Ectodermal cell (in vitro differentiated cells): ENCODE results near the gene KCTD10. TPM values are rescaled to one million over a fixed set of nuclear protein-coding genes. Genes with fewer than 3 reads are reported as not detected.

Experiments used
- H3K27ac ChIP-seq: 2 replicates; pipeline ENCODE4 v1.7.0; 2013; ENCODE audit warnings: mild to moderate bottlenecking, low read depth, low read length; ENCODE audit not compliant: insufficient read depth, poor library complexity, severe bottlenecking
- H3K27me3 ChIP-seq: 2 replicates; pipeline ENCODE4 v1.7.0; 2013; ENCODE audit warnings: mild to moderate bottlenecking, low read length; ENCODE audit not compliant: insufficient read depth, control insufficient read depth, poor library complexity, severe bottlenecking
- H3K36me3 ChIP-seq: one replicate; pipeline ENCODE4 v1.7.0; 2013; ENCODE audit warnings: low read length; ENCODE audit not compliant: control insufficient read depth, insufficient read depth
- H3K4me1 ChIP-seq: one replicate; pipeline ENCODE4 v1.7.0; 2013; ENCODE audit warnings: low read length; ENCODE audit not compliant: control insufficient read depth, insufficient read depth
- H3K4me3 ChIP-seq: 2 replicates; pipeline ENCODE4 v1.7.0; 2013; ENCODE audit warnings: low read depth, low read length, control low read depth; ENCODE audit not compliant: insufficient read depth
- H3K9me3 ChIP-seq: 2 replicates; pipeline ENCODE4 v1.7.0; 2013; ENCODE audit warnings: mild to moderate bottlenecking, low read length, moderate library complexity; ENCODE audit not compliant: control insufficient read depth
- WGBS, 2 experiments: methylation state at CpG; one replicate each; pipeline ENCODE4 v1.1.7; 2013; ENCODE audit warnings: missing lambda C conversion rate in 2 of 2; 5-methylcytosine and 5-hydroxymethylcytosine counted together
- polyA plus RNA-seq, 4 experiments: library from polyadenylated mRNA; stranded (reverse); fragments of 50-300 nt; gene quantifications; one replicate each; pipeline ENCODE4 v1.2.3, GENCODE V29; 2013

KCTD10 gene, protein sequence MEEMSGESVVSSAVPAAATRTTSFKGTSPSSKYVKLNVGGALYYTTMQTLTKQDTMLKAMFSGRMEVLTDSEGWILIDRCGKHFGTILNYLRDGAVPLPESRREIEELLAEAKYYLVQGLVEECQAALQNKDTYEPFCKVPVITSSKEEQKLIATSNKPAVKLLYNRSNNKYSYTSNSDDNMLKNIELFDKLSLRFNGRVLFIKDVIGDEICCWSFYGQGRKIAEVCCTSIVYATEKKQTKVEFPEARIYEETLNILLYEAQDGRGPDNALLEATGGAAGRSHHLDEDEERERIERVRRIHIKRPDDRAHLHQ
- 33.2 TPM for polyA plus RNA-seq (2013, experiment 1 of 4)
- polyA plus RNA-seq (2013, experiment 2 of 4) = 39.9 TPM
- 33.4 TPM for polyA plus RNA-seq (2013, experiment 3 of 4)
- 28.9 TPM for polyA plus RNA-seq (2013, experiment 4 of 4)

DNA sequence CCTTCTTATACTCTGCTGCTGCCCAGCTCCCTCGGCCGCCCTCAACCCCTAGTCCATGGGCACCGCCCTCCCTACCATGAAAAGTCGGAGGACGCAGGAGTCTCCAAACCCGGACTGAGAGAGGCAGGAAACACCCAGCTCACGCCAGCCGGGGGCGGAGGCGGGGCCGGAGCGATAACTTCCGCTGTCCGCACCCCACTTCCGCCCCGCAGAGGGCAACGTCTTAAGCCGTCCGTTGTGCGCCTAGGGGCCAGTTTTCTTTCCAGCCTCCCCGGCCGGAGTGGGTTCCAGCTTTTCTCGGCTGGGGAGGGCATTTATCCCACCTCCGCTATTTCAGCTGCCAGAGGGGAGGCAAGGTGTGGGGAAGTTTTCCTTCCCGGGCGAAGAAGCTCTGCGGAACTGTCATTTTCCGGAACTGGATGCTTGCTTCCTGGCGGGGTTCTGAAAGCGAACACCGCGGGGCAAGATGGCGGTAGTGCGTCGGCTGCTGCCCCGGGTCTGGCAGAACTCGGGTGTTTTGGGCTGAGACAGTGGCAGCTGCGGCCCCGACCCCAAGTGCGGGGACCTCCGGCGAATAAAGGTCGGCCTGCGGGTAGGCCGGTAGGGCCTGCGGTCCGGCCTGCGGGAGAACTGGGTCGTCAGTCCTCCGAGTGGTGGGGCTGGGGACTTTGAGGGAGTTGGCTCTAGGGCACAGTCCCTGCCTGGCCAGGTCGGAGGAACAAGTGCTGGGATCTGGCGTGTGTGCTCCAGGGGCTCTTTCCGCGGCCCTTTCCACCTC is at the start of gene KCTD10, which contains the start of gene UBE3B:
TSS of gene KCTD10 (minus strand) at position 116 of the 778 bp plus-strand sequence. CDS start at position 78, 38 bp downstream.
TSS of gene UBE3B (plus strand) at position 450 of the 778 bp plus-strand sequence. CDS start 5,918 bp downstream, outside the sequence.
- H3K4me3 ChIP-seq = peak within 1 kb of the TSS; percentile 91
- H3K9me3 ChIP-seq = no peaks in the 10 kb centered on the region
- 0% methylated on average over 54 of the region's 54 CpGs for whole genome bisulfite sequencing, 2 experiments
- H3K27me3 ChIP-seq = no peaks in the 10 kb centered on the region
- no peaks in the 10 kb centered on the region for H3K36me3 ChIP-seq
- H3K4me1 ChIP-seq = peaks cover 8% of the 10 kb centered on the region
- H3K27ac ChIP-seq = peak within 1 kb of the TSS; percentile 87

DNA sequence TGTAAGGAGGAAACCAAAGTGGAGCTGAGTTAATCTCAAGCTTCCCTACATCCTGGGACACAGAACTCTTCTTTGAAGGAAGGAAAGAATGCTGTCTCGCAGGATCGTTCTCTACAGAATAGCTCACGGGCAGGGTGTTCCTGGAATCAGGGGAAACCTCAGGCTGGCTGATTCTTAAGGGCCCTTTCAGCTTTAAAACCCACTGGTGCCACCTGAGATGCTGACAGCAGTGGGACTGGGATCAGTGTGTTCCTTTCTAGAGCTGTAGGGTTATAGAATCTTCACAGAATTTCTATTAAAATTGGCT is 48.1 kb upstream of the KCTD10 start:
- Histone ChIP-seq H3K27me3 (peaks cover 26% of the 10 kb centered on the region), H3K9me3 (no peaks in the 10 kb centered on the region), H3K27ac (peak overlapping the region; percentile 62), H3K4me1 (peaks cover 34% of the 10 kb centered on the region), H3K4me3 (no peak overlapping the region), H3K36me3 (no peaks in the 10 kb centered on the region)
- 47 to 66% methylated on average over 3 of the region's 3 CpGs for WGBS, 2 experiments

DNA sequence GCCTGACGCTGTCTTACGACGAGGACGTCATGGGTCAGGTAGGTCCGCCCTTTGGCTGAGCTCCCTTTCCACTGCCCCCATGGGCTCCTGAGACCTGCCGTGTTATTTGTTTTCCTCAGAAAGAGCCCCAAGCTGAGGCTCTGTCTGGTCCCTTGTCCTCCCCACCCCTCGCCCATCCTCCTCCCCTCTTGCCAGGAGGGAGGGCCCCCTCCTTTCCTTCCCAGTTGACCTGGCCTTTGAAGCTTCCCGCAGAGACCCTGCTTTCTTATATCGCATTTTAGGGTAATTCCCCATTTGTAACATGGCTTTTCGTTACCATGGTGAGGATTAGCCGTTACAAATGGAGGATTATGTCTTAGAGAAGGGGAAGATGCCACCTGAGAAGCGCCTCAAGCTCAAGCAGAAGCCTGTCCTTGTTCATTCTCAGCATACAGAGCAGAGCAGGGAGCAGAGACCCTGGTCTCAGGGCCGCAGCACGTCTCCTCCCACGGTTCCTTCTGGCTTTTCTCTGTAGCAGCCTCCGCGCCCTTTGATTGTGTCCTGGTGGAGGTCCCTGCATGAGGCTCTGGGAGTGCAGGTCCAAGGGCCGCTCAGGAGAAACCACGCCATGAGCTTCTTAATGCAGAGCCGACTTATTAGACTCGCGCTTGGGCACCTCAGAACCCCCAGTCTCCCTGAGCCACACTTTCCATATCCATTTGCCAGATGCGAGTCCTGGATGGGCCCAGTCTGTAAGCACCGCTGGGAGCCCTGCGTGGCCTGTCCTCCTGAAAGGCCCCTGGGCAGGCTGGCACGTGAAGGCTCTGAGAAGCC is 47.6 kb upstream of the KCTD10 start:
- Histone ChIP-seq H3K9me3 (no peaks in the 10 kb centered on the region), H3K27me3 (peaks cover 26% of the 10 kb centered on the region), H3K27ac (peak overlapping the region; percentile 62), H3K4me1 (peaks cover 28% of the 10 kb centered on the region), H3K36me3 (no peaks in the 10 kb centered on the region), H3K4me3 (no peak overlapping the region)
- 44 to 54% methylated on average over 26 of the region's 26 CpGs for WGBS, 2 experiments

DNA sequence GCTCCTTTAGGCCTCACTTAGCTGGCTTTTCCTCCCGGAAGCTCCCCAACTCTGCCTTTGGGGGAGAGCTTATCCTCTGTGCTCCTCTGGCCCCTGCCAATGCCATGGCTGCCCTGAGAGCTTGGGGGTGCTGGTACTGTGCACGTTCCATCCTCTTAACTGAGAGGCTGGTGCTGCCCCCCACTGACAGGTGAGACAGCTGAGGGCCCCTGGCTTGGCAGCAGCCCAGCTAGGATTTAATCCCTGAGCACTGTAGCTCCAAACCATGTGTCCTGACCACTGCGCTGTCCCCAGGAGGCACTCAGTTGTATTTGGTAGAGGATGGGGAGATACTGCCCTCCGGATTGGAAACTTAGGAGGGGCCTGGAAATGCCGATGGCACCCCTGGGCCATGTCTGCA is 46.4 kb upstream of the KCTD10 start:
- no peaks in the 10 kb centered on the region for H3K36me3 ChIP-seq
- no peaks in the 10 kb centered on the region for H3K9me3 ChIP-seq
- H3K27ac ChIP-seq = no peak overlapping the region
- 78 to 82% methylated on average over 5 of the region's 5 CpGs for WGBS, 2 experiments
- H3K4me3 ChIP-seq = no peak overlapping the region
- H3K27me3 ChIP-seq = peaks cover 26% of the 10 kb centered on the region
- H3K4me1 ChIP-seq = peaks cover 27% of the 10 kb centered on the region

DNA sequence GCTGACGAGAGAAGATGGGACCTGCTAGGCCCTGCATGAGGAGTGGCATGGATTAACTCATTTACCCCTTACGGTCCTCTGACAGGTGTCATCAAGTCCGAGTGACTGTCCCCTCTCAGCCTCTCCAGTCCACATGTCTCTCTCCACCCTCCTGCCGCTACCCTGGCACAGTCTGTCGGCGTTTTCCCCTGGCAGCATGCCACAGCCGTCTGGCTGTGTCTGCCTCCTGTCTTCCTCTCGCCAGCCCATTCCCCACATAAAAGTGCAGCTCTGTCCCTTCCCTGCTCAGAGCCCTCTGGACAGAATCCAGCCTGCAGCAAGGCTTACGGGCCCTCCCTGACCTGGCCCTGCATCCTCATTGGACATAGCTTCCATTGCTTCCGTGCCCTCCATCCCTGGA is 46.0 kb upstream of the KCTD10 start:
- H3K4me3 ChIP-seq = no peak overlapping the region
- no peaks in the 10 kb centered on the region for H3K9me3 ChIP-seq
- WGBS, 2 experiments = 91% methylated on average over 10 of the region's 10 CpGs
- no peaks in the 10 kb centered on the region for H3K36me3 ChIP-seq
- H3K27ac ChIP-seq = no peak overlapping the region
- H3K4me1 ChIP-seq = peaks cover 27% of the 10 kb centered on the region
- H3K27me3 ChIP-seq = peaks cover 26% of the 10 kb centered on the region

DNA sequence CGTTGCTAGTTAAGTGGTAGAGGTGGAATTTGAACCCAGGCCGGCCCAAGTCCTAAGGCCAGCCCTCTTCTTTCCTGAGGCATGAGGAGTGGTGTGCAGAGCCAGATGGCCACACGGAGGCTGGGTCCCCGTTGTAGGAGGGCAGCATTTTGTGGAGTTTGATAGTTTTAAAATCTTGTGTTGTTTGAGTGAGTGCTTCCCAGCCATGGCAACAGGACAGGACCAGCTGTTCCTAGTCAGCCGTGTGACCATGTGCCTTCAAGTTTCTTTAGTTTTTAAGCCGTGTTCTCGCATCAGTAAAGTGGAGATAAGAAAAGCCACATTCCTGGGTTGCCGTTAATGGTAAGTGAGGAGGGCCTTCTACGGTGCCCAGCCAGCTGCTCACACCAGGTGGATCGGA is 44.7 kb upstream of the KCTD10 start:
- H3K4me3 ChIP-seq = no peak overlapping the region
- peaks cover 26% of the 10 kb centered on the region for H3K27me3 ChIP-seq
- H3K27ac ChIP-seq = no peak overlapping the region
- H3K36me3 ChIP-seq = no peaks in the 10 kb centered on the region
- no peaks in the 10 kb centered on the region for H3K9me3 ChIP-seq
- H3K4me1 ChIP-seq = peaks cover 27% of the 10 kb centered on the region
- WGBS, 2 experiments = 95% methylated on average over 10 of the region's 10 CpGs

DNA sequence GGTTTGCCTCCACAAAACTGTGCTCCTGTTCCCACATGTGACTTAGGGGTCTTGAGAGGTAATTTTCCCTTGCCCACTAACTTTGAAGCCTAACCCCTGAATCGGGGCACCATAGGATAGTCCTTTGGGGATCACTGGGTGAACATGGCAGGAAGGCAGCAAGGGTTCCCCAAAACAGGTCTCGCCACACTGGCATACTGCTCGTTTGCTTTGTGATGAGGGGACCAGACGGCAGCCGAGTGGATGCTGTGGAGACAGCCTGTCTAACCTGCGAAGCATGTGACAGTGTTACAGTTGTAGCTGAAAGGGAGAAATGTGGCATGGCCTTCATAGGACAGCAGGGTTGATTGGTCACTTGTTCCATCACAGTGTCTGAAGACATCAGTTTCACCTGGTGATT is 42.7 kb upstream of the KCTD10 start:
- H3K27ac ChIP-seq = no peak overlapping the region
- WGBS, 2 experiments = 80 to 81% methylated on average over 6 of the region's 6 CpGs
- H3K4me1 ChIP-seq = peaks cover 18% of the 10 kb centered on the region
- H3K9me3 ChIP-seq = no peaks in the 10 kb centered on the region
- no peak overlapping the region for H3K4me3 ChIP-seq
- no peaks in the 10 kb centered on the region for H3K36me3 ChIP-seq
- peaks cover 26% of the 10 kb centered on the region for H3K27me3 ChIP-seq

DNA sequence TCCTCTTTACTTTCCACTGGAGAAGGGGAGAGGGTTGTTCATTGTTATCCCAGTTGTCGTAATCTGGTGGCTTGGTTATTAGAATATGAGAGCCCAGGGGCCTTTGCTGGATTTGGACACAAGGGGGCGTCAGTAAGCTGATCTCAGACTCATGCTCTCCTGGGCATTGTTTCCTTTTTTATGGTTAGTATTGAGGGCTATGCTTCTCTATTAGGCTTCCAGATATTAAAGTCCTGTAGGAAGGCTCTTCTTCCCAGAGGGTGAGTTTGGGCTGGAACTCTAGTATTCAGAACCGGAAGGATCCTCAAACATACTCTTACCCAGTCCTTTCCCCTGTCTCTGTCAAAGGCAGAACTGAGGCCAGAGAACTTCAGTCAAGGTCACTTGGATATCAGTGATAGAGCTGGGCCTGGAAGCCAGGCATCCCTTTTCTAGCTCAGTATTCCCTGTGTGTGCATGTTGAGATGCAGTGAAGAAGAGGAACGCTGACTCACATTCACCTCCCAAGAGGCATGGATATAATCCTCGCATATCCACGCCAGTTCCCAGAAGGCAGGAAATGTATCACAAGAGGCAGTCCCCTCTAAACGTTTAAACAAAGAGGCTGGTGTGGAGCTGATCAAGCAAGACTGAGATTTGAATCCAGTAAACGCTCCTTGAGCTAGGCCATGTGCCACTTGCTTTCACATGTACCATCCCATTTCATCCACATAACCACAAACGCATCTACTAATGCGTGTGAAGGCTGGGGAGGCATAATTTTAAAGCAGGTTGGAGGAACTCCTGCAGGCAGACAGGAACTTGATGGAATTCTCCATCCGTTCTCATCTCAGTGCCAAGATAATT is 41.9 kb upstream of the KCTD10 start:
- Histone ChIP-seq H3K27me3 (peaks cover 26% of the 10 kb centered on the region), H3K9me3 (no peaks in the 10 kb centered on the region), H3K27ac (no peak overlapping the region), H3K4me1 (peaks cover 11% of the 10 kb centered on the region), H3K4me3 (no peak overlapping the region), H3K36me3 (no peaks in the 10 kb centered on the region)
- 74 to 75% methylated on average over 11 of the region's 11 CpGs for WGBS, 2 experiments

DNA sequence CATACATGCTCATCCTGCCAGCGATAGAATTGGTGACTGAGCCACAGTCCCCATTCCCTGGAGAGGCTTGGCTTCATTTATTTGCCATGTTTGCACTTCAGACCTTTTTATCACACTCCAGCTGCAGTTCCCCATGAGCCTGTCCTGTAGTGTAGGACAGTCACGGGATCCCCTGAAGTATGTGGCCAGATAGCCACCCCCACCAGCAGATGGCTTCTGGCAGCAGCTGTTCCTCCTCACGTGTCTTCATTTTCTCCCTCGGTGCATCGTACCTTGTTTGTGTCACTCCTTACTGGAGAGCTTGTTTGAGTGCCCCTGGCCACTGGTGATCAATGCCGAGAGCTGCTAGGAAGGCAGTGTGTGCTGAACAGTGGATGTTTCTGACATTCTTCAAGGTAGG is 40.5 kb upstream of the KCTD10 start:
- Histone ChIP-seq H3K27ac (no peak overlapping the region), H3K4me3 (no peak overlapping the region), H3K9me3 (no peaks in the 10 kb centered on the region), H3K36me3 (no peaks in the 10 kb centered on the region), H3K4me1 (no peaks in the 10 kb centered on the region), H3K27me3 (peaks cover 19% of the 10 kb centered on the region)
- 92 to 93% methylated on average over 6 of the region's 6 CpGs for WGBS, 2 experiments
